PFSK-1 (cell line): ENCODE measurements around the gene DEFB132.

ENCODE experiments used
- FOXP2 ChIP-seq: optimal IDR thresholded peaks from 2 replicates; pipeline ENCODE3; 2011; ENCODE audit warnings: borderline replicate concordance, control low read depth, inconsistent platforms; ENCODE audit not compliant: insufficient read depth; ENCODE audit errors: extremely low read length, extremely low read depth
- POLR2AphosphoS5 ChIP-seq: IDR thresholded peaks from 2 replicates; pipeline ENCODE4 v1.6.1; 2012; ENCODE audit warnings: low read depth, mild to moderate bottlenecking, control low read depth, low read length, moderate library complexity
- SIN3A ChIP-seq: IDR thresholded peaks from 2 replicates; pipeline ENCODE4 v1.6.1; 2012; ENCODE audit warnings: mild to moderate bottlenecking, low read length, moderate library complexity, borderline replicate concordance; ENCODE audit not compliant: insufficient read depth
- TF ChIP-seq, protein P1 (sequence below), 2 experiments: IDR thresholded peaks; 2 replicates each; pipeline versions ENCODE4 v1.6.1 to v1.8.0; 2011 to 2012; ENCODE audit warnings: low read depth in 2 of 2, low read length in 2 of 2, control low read depth in 1 of 2, inconsistent platforms in 1 of 2, mild to moderate bottlenecking in 1 of 2, moderate library complexity in 1 of 2; ENCODE audit not compliant: insufficient read depth in 1 of 2

- TF ChIP-seq, protein P1, sequence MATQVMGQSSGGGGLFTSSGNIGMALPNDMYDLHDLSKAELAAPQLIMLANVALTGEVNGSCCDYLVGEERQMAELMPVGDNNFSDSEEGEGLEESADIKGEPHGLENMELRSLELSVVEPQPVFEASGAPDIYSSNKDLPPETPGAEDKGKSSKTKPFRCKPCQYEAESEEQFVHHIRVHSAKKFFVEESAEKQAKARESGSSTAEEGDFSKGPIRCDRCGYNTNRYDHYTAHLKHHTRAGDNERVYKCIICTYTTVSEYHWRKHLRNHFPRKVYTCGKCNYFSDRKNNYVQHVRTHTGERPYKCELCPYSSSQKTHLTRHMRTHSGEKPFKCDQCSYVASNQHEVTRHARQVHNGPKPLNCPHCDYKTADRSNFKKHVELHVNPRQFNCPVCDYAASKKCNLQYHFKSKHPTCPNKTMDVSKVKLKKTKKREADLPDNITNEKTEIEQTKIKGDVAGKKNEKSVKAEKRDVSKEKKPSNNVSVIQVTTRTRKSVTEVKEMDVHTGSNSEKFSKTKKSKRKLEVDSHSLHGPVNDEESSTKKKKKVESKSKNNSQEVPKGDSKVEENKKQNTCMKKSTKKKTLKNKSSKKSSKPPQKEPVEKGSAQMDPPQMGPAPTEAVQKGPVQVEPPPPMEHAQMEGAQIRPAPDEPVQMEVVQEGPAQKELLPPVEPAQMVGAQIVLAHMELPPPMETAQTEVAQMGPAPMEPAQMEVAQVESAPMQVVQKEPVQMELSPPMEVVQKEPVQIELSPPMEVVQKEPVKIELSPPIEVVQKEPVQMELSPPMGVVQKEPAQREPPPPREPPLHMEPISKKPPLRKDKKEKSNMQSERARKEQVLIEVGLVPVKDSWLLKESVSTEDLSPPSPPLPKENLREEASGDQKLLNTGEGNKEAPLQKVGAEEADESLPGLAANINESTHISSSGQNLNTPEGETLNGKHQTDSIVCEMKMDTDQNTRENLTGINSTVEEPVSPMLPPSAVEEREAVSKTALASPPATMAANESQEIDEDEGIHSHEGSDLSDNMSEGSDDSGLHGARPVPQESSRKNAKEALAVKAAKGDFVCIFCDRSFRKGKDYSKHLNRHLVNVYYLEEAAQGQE (IDR thresholded peaks at IDR 0.05; ENCODE audit: insufficient read depth in 1 of 2, low read depth in 2 of 2, low read length in 2 of 2), result no peak
- TF ChIP-seq POLR2AphosphoS5 (no peak), SIN3A (no peak), FOXP2 (no peak)
Measured at GRCh38 chr20:217266-217665, 40.3 kb upstream of the DEFB132 start.
